Nucleus accumbens (tissue), 56 donors: ENCODE data around the gene CDH23.

Source experiments
- DNase-seq, 56 donors: peaks; one replicate each; lab custom pipeline; 2025; lab: John Stamatoyannopoulos, UW

Gene CDH23

GRCh38 chr10:71842856-71843686, 446.4 kb downstream of the CDH23 start:
- no peak for DNase-seq

- DNase-seq = no peak
Measured at GRCh38 chr10:71844084-71844483, 447.4 kb downstream of the CDH23 start.

GRCh38 chr10:71844695-71845094, 448.0 kb downstream of the CDH23 start:
- DNase-seq = no peak

GRCh38 chr10:71845410-71846405, 449.0 kb downstream of the CDH23 start:
- no peak for DNase-seq

GRCh38 chr10:71846816-71847215, 450.1 kb downstream of the CDH23 start:
- DNase-seq = no peak

- DNase-seq = no peak
Measured at GRCh38 chr10:71847418-71847817, 450.7 kb downstream of the CDH23 start.

- DNase-seq = no peak
Measured at GRCh38 chr10:71848325-71849275, 451.9 kb downstream of the CDH23 start.

GRCh38 chr10:71849461-71849908, 452.8 kb downstream of the CDH23 start:
- no peak for DNase-seq

GRCh38 chr10:71850021-71850742, 453.5 kb downstream of the CDH23 start:
- no peak for DNase-seq

GRCh38 chr10:71850743-71851464, 454.2 kb downstream of the CDH23 start, which contains the start of gene PSAP:
TSS of gene PSAP (minus strand) at chr10:71851251. CDS start at chr10:71851221, 30 bp downstream.
- peak; percentile 76 to 99 (median 95) for DNase-seq

- peak in 1 of 56 donors; percentile 27 for DNase-seq
Measured at GRCh38 chr10:71851465-71852095, 454.9 kb downstream of the CDH23 start.

GRCh38 chr10:71852355-71852937, 455.7 kb downstream of the CDH23 start:
- DNase-seq = peak in 11 of 56 donors; percentile 20 to 54 (median 29)

- DNase-seq = peak in 8 of 56 donors; percentile 22 to 48 (median 34)
Measured at GRCh38 chr10:71854031-71854430, 457.3 kb downstream of the CDH23 start.

GRCh38 chr10:71856619-71857018, 459.9 kb downstream of the CDH23 start:
- DNase-seq = no peak

GRCh38 chr10:71857934-71858890, 461.5 kb downstream of the CDH23 start:
- DNase-seq = peak in 1 of 56 donors; percentile 34
